ENCODE measurements around the gene LANCL2.

Gene LANCL2

GRCh38 chr7:55435466-55435865, 70.3 kb downstream of the LANCL2 start:
- in situ Hi-C loops (cut with MboI; ENCODE audit: low sequenced_read_pairs) = loop anchor here (25.0 kb wide), 1 partner anchor 152 kb away; no protein-coding TSS in a partner anchor

- in situ Hi-C loops (cut with MboI; ENCODE audit: low sequenced_read_pairs) = loop anchor here (25.0 kb wide), 1 partner anchor 151 kb away; no protein-coding TSS in a partner anchor
Measured at GRCh38 chr7:55436457-55436856, 71.3 kb downstream of the LANCL2 start.

GRCh38 chr7:55437375-55437774, 72.2 kb downstream of the LANCL2 start:
- in situ Hi-C loops (cut with MboI; ENCODE audit: low sequenced_read_pairs) = loop anchor here (25.0 kb wide), 1 partner anchor 150 kb away; no protein-coding TSS in a partner anchor

- in situ Hi-C loops (cut with MboI; ENCODE audit: low sequenced_read_pairs) = loop anchor here (25.0 kb wide), 1 partner anchor 149 kb away; no protein-coding TSS in a partner anchor
Measured at GRCh38 chr7:55438085-55438756, 73.1 kb downstream of the LANCL2 start.

- in situ Hi-C loops (cut with MboI; ENCODE audit: low sequenced_read_pairs) = loop anchor here (25.0 kb wide), 1 partner anchor 148 kb away; no protein-coding TSS in a partner anchor
Measured at GRCh38 chr7:55438757-55439525, 73.8 kb downstream of the LANCL2 start.

- in situ Hi-C loops (cut with MboI; ENCODE audit: low sequenced_read_pairs) = loop anchor here (25.0 kb wide), 1 partner anchor 148 kb away; no protein-coding TSS in a partner anchor
Measured at GRCh38 chr7:55439627-55440026, 74.5 kb downstream of the LANCL2 start.

- in situ Hi-C loops (cut with MboI; ENCODE audit: low sequenced_read_pairs) = loop anchor here (25.0 kb wide), 1 partner anchor 147 kb away; no protein-coding TSS in a partner anchor
Measured at GRCh38 chr7:55440040-55440690, 75.0 kb downstream of the LANCL2 start.

- in situ Hi-C loops (cut with MboI; ENCODE audit: low sequenced_read_pairs) = loop anchor here (25.0 kb wide), 1 partner anchor 146 kb away; no protein-coding TSS in a partner anchor
Measured at GRCh38 chr7:55441002-55441401, 75.9 kb downstream of the LANCL2 start.

GRCh38 chr7:55441774-55442522, 76.8 kb downstream of the LANCL2 start:
- in situ Hi-C loops (cut with MboI; ENCODE audit: low sequenced_read_pairs) = loop anchor here (25.0 kb wide), 1 partner anchor 145 kb away; no protein-coding TSS in a partner anchor

GRCh38 chr7:55444786-55445185, 79.6 kb downstream of the LANCL2 start:
- in situ Hi-C loops (cut with MboI; ENCODE audit: low sequenced_read_pairs) = loop anchor here (25.0 kb wide), 1 partner anchor 143 kb away; no protein-coding TSS in a partner anchor

GRCh38 chr7:55448526-55448925, 83.4 kb downstream of the LANCL2 start:
- in situ Hi-C loops (cut with MboI; ENCODE audit: low sequenced_read_pairs) = loop anchor here (25.0 kb wide), 1 partner anchor 139 kb away; no protein-coding TSS in a partner anchor

- in situ Hi-C loops (cut with MboI; ENCODE audit: low sequenced_read_pairs) = loop anchor here (25.0 kb wide), 1 partner anchor 138 kb away; no protein-coding TSS in a partner anchor
Measured at GRCh38 chr7:55449205-55449991, 84.3 kb downstream of the LANCL2 start.

GRCh38 chr7:55449992-55450535, 84.9 kb downstream of the LANCL2 start:
- in situ Hi-C loops (cut with MboI; ENCODE audit: low sequenced_read_pairs) = loop anchor here (25.0 kb wide), 1 partner anchor 137 kb away; no protein-coding TSS in a partner anchor

GRCh38 chr7:55452971-55453370, 87.8 kb downstream of the LANCL2 start:
- in situ Hi-C loops (cut with MboI; ENCODE audit: low sequenced_read_pairs) = no loop called here

GRCh38 chr7:55457801-55458200, 92.7 kb downstream of the LANCL2 start:
- in situ Hi-C loops (cut with MboI; ENCODE audit: low sequenced_read_pairs) = no loop called here

GRCh38 chr7:55458351-55458750, 93.2 kb downstream of the LANCL2 start:
- in situ Hi-C loops (cut with MboI; ENCODE audit: low sequenced_read_pairs) = no loop called here

GRCh38 chr7:55463686-55464262, 98.6 kb downstream of the LANCL2 start:
- in situ Hi-C loops (cut with MboI; ENCODE audit: low sequenced_read_pairs) = no loop called here

GRCh38 chr7:55464422-55464821, 99.3 kb downstream of the LANCL2 start:
- in situ Hi-C loops (cut with MboI; ENCODE audit: low sequenced_read_pairs) = no loop called here

- in situ Hi-C loops (cut with MboI; ENCODE audit: low sequenced_read_pairs) = no loop called here
Measured at GRCh38 chr7:55465691-55466090, 100.6 kb downstream of the LANCL2 start.

Data from HL-60/S4 treated with retinoic acid at 250 ng/mL for 4 days and 3 days (cell line).